Neural cell (in vitro differentiated cells): ENCODE results near the gene CFAP20DC.

Source experiments
- CTCF ChIP-seq: fragments of 450-650 bp; IDR thresholded peaks from 2 replicates; pipeline ENCODE4 v1.5.1; 2014; ENCODE audit warnings: antibody characterized with exemption, mild to moderate bottlenecking, moderate library complexity; ENCODE audit not compliant: poor library complexity, severe bottlenecking
- EZH2 ChIP-seq: fragments of 200-600, 300-800 bp; shearing (Covaris generic), sonication (generic); IDR thresholded peaks from 2 replicates; pipeline ENCODE4 v1.6.1; 2014; ENCODE audit warnings: antibody characterized with exemption, low read length, borderline replicate concordance, mild to moderate bottlenecking; ENCODE audit not compliant: insufficient read depth, poor library complexity, severe bottlenecking
- POLR2AphosphoS5 ChIP-seq: IDR thresholded peaks from 2 replicates; pipeline ENCODE4 v1.6.1; 2012
- TAF1 ChIP-seq: IDR thresholded peaks from 2 replicates; pipeline ENCODE4 v1.6.1; 2012; ENCODE audit warnings: low read depth
- TF ChIP-seq, protein P1 (sequence below): IDR thresholded peaks from 2 replicates; pipeline ENCODE4 v1.6.1; 2012; ENCODE audit warnings: borderline replicate concordance

- no peak for TF ChIP-seq CTCF
- TF ChIP-seq POLR2AphosphoS5: no peak
- TF ChIP-seq EZH2: no peak
- TF ChIP-seq, protein P1, sequence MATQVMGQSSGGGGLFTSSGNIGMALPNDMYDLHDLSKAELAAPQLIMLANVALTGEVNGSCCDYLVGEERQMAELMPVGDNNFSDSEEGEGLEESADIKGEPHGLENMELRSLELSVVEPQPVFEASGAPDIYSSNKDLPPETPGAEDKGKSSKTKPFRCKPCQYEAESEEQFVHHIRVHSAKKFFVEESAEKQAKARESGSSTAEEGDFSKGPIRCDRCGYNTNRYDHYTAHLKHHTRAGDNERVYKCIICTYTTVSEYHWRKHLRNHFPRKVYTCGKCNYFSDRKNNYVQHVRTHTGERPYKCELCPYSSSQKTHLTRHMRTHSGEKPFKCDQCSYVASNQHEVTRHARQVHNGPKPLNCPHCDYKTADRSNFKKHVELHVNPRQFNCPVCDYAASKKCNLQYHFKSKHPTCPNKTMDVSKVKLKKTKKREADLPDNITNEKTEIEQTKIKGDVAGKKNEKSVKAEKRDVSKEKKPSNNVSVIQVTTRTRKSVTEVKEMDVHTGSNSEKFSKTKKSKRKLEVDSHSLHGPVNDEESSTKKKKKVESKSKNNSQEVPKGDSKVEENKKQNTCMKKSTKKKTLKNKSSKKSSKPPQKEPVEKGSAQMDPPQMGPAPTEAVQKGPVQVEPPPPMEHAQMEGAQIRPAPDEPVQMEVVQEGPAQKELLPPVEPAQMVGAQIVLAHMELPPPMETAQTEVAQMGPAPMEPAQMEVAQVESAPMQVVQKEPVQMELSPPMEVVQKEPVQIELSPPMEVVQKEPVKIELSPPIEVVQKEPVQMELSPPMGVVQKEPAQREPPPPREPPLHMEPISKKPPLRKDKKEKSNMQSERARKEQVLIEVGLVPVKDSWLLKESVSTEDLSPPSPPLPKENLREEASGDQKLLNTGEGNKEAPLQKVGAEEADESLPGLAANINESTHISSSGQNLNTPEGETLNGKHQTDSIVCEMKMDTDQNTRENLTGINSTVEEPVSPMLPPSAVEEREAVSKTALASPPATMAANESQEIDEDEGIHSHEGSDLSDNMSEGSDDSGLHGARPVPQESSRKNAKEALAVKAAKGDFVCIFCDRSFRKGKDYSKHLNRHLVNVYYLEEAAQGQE: no peak
- no peak for TF ChIP-seq TAF1
Measured at GRCh38 chr3:58692484-58692883, 357.3 kb downstream of the CFAP20DC start.
